GM21576 (cell line): ENCODE measurements around the gene C9orf43.

Source experiments
- ATAC-seq: cut with Tn5 transposase; IDR thresholded peaks from one replicate; pipeline ENCODE4 v1.9.1; 2021; ENCODE audit warnings: mild to moderate bottlenecking, moderate library complexity; ENCODE audit not compliant: unreplicated experiment

Gene C9orf43

DNA sequence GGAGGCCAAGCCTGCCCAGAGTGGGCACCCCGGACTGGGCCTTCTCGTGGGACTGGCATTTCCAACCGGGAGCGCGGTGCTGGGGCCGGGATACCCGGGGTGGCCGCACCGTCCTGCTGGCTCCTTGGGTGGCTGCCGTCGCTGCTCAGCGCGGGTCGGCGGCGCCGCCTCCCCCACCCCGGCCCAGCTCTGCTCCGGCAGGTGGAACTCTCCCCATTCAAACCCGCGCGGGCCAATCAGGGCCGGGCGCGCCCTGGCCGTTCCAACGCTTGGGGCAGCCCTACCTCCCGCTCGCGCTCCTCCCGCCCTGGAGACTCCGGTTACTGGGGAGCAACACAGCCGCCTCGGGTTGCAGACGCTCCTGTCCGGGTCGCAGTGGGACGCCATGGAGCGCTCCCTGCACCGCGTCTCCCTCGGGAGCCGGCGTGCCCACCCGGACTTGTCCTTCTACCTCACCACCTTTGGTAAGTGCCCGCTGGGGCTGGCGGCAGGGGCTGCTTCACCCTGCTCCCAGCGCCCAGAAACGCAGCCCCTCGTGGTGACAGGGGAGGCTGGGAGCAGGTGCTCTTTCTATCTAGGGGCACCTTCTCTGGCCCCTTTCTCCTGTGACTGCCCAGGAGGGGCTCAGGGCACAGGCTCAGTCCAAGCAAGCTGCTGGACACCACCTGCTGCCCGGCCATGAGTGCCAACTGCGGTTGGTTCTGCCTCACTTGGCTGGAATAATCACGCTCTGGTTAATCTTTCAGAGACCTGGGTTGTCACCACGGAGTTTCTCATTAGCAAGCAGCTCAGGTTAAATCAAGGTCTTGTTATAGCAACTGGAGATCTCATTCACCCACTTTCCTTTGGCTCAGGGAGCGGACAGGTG lies 53.1 kb downstream of the C9orf43 start, which contains the start of gene RGS3:
Gene RGS3, plus strand, starts transcription at position 310 of the 868 bp plus-strand sequence. Its CDS starts 76 bp downstream, at position 386.
- no peak for ATAC-seq

DNA sequence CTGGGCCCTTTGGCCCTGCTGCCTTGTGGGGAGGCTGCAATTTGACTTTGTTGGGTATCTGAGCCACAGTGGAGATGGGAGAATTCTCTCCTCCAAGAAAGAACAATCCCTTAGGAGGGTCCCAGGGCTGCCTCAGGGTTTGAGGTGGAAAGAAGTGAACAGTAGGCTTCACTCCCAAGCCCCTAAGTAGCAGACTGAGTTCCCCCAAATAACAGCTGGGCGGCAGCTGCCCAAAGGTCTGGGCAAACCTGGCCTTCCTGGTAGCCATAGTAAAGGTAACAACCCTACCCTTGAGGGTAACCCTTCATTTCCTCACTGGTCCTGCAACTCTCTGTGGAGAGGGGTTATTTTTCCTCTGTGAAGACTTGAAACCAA lies 53.7 kb downstream of the C9orf43 start:
- ATAC-seq, result no peak

DNA sequence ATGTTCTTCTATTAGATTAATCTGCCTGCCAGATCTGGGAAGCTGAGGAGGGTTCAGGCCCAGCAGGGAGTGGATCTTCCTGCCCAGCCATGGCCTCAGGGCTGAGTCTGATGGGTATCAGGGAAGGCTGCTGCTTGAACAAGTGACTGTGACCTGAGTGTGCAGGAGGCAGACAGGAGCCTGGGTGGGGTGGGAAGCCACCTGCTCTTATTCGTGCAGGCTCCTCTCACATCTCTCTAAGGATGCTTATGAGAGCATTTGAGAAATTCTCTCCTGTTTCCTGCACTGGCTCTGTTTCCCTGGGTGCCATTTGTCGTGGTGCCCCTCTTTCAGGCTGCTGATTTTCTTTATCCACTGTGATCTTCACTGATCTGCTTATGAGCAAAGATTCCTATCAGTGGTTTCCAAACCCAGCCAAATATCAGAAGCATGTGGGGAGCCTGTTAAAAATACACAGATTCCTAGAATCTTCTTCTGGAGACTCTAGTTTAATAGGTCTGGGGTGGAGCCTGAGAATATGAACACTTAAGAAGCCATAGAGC lies 55.1 kb downstream of the C9orf43 start:
- no peak for ATAC-seq

DNA sequence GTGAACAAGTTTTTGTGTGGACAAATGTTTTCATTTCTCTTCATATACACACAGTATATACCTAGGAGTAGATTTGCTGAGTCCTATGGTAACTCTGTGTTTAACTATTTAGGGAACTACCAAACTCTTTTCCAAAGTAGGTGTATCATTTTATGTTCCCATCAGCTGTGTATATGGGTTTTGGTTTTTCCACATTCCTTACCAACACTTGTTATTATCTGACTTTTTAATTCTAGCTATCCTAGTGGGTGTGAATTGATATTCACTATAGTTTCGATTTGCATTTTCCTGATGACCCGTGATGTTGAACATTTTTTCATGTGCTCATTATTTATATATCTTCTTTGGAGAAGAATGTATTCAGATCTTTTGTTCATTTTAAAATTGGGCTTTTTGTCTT lies 56.6 kb downstream of the C9orf43 start:
- ATAC-seq, result no peak

DNA sequence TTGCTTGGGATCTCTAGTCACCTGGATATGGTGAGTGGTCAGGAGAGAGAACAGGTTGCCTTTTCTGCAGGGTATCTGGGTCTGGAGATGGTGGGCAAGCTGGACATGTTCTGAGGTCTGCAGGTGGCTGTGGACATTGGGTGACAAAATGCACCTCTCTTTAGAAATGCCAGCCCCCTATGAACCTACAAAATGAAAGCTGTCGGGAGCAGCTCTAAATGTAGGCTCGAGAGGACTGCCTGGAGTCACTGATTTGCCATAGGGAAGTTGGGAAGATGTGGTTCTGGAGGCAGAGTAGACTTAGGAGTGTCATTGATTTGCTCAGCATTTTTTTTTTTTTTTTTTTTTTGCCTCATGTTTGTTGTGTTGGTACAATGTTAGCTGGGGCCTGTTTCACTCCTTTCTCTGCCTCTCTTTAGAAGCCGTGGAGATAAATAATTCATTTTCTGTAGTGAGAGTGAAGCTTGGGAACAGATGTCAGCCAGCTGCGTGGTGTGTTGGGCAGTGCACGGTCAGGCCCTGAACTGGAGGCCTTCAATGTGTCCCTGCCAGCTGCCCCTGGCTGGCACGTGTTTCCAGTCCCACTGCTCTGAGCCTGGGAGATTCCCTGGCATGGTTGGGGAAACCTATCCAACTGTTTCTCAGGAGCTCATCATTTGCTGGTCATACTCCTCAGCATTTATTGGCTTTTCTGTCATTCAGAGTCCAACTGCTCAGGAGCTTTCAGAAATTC lies 58.3 kb downstream of the C9orf43 start:
- ATAC-seq, result no peak

DNA sequence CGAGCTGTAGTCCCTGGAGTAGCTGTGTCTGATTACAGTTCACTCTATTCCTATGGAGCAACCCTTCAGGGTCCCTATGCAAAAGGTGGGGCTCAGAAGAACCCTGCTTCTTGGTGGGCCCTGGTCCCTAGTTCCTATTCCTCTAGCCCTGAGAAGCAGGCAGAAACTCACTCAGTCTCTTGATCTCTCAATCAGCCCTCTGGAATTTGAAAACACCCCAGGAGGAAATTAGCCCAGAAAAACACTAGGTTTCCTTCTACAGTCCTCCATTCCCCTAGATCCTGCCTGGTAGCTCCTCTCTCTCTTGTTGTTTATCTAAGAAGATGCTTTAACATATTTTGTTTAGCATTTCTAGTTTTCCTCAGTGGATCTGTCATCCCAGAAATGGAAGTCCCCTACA lies 60.6 kb downstream of the C9orf43 start:
- no peak for ATAC-seq

DNA sequence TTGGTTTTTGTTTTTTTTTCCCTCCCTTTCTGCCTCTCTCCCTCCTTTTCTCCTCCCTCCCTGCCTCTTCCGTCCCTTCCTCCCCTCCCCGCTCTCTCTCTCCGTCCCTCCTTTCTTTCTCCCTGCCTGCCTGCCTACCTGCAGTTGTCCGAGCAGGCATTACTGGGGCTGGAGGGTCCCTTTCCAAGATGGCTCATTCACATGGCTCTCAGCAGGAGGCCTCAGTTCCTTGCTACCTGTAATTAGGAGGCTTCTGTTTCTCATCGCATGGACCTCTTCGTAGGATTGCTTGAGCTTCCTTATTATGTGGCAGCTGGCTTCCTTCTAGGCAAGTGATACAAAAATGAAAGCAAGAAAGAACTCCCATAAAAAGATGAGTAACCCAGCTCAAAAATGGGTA lies 61.0 kb downstream of the C9orf43 start:
- ATAC-seq, result no peak

DNA sequence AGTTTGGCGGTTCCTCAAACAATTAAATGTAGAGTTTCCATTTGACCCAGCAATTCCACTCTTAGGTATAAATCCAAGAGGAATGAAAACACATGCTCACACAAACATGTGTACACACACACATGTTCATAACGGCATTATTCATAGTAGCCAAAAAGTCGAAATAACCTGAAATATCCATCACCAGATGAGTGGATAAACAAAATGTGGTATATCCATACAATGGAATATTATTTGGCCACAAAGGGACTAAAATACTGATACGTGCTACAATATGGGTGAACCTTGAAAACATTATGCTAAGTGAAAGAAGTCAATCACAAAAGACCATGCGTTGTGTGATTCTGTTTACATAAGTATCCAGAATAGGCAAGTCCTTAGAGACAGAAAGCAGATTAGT lies 61.7 kb downstream of the C9orf43 start:
- ATAC-seq, result no peak

DNA sequence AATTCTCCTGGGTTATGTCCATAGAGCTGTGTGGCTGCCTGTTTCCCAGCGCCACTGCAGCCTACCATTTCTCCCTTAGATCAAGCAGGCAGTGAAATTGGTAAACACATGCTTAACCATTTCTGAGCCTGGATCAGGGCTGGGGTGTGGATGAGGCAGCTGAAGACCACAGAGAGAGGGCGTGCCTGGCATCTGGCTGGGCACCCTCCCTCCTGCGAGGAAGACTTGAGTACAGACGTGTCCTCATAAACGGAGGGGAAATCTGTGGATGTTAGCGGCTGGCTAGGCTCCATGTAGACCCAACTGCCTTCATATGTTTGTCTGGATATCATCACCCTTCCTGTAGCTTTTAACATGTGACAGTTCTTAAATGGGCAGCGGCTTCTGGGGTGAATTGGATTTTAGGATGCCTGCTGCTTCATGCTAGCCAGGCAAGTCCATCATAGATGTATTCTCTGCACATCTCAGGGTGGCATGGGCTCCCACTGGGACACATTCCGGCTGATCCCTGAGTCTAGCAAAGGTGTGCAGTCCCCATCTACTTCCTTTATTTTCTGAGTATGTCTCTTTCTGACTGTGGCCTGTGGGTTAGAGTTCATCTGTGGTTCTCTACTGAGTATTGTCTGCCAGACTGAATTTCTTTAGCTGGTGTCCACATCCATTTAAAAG lies 63.9 kb downstream of the C9orf43 start:
- no peak for ATAC-seq

DNA sequence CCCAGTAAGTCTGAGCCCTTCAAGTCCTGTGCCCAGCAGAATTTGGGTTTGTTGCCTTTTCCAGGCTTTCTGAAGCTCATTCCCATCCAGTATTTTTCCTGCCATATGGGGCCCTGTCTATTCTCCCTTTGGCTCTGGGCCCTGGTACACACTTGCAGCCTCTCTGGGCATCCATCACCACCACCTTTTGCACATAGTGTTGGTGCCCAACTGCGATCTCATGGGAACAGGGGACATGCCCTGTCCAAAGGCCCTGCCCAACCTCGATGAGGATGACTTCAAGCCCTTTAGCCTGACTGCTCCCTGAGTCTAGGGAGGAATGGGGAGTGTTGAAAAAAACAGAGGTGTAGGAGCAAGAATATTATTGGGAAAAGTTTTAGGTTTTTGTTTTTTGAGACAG lies 64.5 kb downstream of the C9orf43 start:
- ATAC-seq, result no peak

DNA sequence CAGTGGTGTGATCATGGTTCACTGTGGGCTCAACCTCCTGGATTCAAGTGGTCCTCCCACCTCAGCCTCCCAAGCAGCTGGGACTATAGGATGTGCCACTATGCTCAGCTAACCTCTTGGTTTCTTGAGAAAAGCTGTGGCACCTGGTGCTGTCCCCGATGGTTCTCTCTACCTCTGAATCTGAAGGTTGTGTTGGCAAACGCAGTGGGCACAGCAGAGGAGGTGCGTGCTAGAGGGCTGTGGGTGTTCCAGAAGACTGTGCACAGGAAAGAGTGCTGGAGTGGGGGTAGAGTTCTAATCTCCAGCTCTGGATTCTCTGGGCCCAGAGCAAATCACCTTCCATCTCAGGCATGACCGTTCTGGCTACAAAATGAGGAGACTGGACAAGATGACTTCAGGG lies 65.4 kb downstream of the C9orf43 start:
- ATAC-seq, result no peak

DNA sequence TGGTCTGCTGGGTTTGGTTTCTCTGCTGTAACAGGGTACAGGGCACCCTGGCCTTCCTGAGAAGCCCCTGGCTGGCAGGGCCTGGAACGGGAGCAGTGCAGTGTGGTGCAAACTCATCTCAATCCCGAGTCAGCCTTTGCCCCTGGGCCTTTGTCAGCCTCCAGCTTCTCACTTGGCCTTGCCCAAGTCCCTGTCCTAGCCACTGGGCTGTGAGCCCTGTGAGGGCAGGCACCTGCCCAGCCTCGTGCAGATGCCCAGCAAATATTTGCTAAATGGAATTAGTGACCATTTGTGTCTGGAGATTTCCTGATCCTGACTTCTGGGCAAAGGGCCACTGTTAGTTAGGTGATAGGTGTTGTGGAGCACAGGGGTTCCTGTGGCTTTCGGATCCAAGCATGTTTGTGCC lies 66.0 kb downstream of the C9orf43 start:
- ATAC-seq, result no peak

DNA sequence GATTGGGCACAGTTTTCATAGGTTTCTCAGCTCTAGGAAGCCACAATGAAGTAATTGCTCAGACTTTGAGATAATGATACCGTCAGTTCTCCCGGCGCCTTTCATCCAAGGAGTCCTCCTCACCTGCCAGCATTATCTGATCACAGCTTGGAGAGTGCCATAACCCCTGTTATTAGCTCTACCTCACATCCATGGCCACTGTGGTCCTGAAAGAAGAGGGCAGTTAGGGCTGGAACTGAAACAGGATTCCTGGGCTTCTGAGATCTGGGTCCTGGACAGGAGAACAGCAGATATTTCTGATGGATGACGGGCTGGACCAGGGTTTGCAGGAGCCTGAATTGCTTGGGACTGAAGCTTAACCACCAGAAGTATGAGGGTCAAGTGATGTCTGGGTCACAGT lies 66.5 kb downstream of the C9orf43 start:
- ATAC-seq, result no peak

DNA sequence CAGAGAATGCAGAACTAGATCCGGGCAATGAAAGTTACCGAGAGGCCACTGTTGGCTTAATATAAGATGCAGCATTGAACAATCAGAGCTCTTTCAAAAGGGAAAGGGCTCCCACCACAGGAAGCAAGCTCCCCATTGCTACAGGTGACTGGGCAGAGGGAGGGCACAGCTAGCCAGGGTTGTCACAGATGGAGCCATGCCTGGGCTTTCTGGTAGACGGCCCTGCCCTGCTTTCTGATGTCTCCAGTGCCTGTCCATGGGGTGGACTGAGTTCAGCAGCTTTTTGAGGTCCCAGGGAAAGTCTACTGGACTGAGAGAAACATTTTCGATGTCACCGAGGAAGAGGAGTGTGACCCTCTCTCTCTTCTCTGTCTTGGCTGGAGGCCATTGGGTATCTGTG lies 67.1 kb downstream of the C9orf43 start:
- no peak for ATAC-seq

DNA sequence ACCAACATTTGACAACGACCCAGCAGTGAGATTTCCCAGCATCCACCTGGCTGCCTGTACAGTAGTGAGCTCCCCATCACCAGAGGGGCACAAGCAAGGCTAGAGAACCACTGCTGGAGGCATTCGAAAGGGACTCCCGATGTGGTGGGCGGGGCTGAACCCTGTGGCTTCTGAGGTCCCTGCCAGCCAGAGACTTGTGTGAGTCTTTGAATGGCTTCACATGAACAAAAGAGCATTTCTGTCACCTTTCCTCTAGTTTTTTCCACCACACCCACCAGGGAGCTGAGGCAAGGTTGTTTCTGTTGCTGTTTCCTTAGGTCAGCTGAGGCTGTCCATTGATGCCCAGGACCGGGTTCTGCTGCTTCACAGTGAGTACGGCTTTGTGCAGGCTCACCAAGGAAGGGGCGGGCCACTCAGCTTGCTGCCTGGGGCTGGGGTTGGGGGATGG lies 68.7 kb downstream of the C9orf43 start:
- no peak for ATAC-seq
